ENCODE data around the gene ZNF282. TPM values are rescaled to one million over a fixed set of nuclear protein-coding genes. Genes with fewer than 3 reads are reported as not detected.

The ZNF282 gene
- total RNA-seq, 1 donor from 2014 or later: 35.4 TPM

DNA sequence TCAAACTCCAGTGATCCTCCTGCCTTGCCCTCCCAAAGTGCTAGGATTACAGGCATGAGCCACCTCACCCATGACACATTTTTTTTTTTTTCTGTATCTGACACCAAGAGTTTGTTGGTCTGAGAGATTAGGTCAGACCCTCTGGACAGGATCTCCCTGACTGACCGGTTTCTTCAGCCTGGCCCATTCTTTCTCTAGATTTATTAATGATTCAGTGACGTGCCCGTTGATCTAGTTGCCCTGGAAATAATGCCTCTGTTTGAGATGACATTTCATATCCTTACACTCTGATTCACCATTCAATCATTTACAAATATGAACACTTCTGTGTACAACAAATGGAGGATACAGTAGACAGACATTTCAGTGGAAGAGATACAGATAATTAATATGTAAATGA, 42.7 kb downstream of the ZNF282 start:
- peak overlapping the region; percentile 78 for H3K27ac Mint-ChIP-seq
- peaks cover 7% of the 10 kb centered on the region for H3K27me3 Mint-ChIP-seq
- H3K36me3 Mint-ChIP-seq: peaks cover 12% of the 10 kb centered on the region
- no peak for DNase-seq (ENCODE audit: extremely low spot score, unreplicated experiment)
- TF ChIP-seq, protein P1, sequence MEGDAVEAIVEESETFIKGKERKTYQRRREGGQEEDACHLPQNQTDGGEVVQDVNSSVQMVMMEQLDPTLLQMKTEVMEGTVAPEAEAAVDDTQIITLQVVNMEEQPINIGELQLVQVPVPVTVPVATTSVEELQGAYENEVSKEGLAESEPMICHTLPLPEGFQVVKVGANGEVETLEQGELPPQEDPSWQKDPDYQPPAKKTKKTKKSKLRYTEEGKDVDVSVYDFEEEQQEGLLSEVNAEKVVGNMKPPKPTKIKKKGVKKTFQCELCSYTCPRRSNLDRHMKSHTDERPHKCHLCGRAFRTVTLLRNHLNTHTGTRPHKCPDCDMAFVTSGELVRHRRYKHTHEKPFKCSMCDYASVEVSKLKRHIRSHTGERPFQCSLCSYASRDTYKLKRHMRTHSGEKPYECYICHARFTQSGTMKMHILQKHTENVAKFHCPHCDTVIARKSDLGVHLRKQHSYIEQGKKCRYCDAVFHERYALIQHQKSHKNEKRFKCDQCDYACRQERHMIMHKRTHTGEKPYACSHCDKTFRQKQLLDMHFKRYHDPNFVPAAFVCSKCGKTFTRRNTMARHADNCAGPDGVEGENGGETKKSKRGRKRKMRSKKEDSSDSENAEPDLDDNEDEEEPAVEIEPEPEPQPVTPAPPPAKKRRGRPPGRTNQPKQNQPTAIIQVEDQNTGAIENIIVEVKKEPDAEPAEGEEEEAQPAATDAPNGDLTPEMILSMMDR (conservative IDR thresholded peaks at IDR 0.05): no peak
- H3K4me3 Mint-ChIP-seq: peak overlapping the region; percentile 81
- H3K4me1 Mint-ChIP-seq (ENCODE audit: unreplicated experiment): peaks cover 19% of the 10 kb centered on the region
- H3K9me3 Mint-ChIP-seq: peaks cover 6% of the 10 kb centered on the region

DNA sequence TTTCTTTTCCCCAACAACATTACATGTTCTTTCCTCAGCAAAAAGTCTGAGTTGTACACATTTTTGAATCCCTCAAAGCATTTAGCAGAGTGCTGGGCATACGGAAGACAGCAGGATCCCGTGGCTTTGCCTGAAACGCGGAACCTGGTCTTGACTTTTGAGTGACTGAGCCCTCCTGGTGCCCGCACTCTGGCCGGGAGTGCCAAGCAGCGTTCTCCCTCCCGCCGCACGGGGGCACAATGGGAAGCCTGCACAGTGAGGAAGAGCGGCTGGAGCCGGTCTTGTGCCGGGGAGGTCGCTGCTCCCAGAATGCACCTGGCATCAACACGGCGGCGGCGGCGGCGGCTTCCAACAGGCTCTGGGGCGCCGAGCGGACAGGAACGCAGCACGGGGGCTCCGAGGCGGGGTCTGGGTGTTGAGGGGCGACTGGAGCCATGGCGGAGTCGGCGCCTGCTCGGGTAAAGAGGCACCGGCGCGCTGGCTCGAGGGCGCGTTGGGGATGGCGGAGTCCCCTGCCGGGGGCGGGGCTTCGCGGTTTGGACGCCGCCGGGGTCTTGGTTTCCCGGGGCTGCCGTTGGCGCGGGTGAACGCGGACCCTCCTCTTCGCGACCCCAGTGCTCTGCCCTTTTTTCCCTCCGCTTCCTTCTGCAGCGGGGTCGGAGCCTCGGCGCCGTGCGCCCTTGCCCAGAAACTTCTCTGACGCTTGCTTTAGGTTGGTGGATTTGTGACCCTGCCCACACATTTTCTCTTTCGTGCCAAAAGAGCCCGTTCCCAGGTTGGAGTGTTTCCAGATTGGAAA, 44.2 kb downstream of the ZNF282 start, which contains the start of gene ZNF212:
TSS of gene ZNF212 (plus strand) at position 307 of the 799 bp plus-strand sequence. CDS start at position 435, 128 bp downstream.
- H3K4me3 Mint-ChIP-seq: peak within 1 kb of the TSS; percentile 96
- peaks cover 19% of the 10 kb centered on the region for H3K4me1 Mint-ChIP-seq (ENCODE audit: unreplicated experiment)
- H3K27me3 Mint-ChIP-seq: peaks cover 7% of the 10 kb centered on the region
- H3K27ac Mint-ChIP-seq: peak within 1 kb of the TSS; percentile 91
- H3K9me3 Mint-ChIP-seq: peaks cover 6% of the 10 kb centered on the region
- peaks cover 14% of the 10 kb centered on the region for H3K36me3 Mint-ChIP-seq
- peak; percentile 89 for DNase-seq (ENCODE audit: extremely low spot score, unreplicated experiment)
- TF ChIP-seq, protein P1 (conservative IDR thresholded peaks at IDR 0.05): peak; percentile 84

DNA sequence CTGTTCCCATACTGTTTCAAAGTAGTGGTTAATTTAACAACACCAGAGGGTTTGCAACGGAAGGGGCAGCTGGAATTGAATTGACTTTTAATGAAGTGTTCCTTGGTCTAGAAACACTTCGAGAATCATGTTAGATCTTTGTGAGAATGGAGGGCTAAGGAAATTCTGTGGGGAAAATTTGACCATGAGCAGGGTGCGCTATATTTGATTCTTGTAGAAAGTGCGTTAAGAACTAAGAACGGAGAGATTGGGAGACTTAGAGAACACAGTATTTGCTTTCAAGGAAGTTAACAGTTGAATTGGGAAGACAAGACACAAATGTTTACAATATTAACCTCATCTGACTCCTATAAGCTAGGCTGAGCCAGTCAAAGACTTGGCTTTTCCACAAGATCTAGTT, 45.3 kb downstream of the ZNF282 start:
- peaks cover 16% of the 10 kb centered on the region for H3K36me3 Mint-ChIP-seq
- H3K4me3 Mint-ChIP-seq: peak overlapping the region; percentile 96
- DNase-seq (ENCODE audit: extremely low spot score, unreplicated experiment): no peak
- H3K4me1 Mint-ChIP-seq (ENCODE audit: unreplicated experiment): peaks cover 19% of the 10 kb centered on the region
- H3K27me3 Mint-ChIP-seq: peaks cover 7% of the 10 kb centered on the region
- TF ChIP-seq, protein P1 (conservative IDR thresholded peaks at IDR 0.05): no peak
- peaks cover 6% of the 10 kb centered on the region for H3K9me3 Mint-ChIP-seq
- peak overlapping the region; percentile 17 for H3K27ac Mint-ChIP-seq

DNA sequence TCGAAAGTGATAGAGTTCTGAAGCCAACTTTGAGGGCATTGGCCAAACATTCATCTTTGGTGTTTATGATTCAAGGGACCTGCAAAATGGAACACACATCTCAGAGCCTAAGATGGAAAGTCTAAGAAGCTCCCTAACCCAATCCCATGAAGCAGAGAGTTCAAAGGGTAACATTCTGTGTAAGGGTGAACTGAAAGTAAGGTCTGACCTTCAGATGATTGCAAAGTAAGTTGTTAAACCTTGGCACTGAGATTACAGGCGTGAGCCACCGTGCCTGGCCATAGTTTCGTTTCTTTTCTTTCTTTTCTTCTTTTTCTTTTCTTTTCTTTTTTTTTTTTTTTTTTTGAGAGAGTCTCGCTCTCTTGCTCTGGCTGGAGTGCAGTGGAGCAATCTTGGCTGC, 46.4 kb downstream of the ZNF282 start:
- H3K27me3 Mint-ChIP-seq: peaks cover 4% of the 10 kb centered on the region
- TF ChIP-seq, protein P1 (conservative IDR thresholded peaks at IDR 0.05): no peak
- peaks cover 24% of the 10 kb centered on the region for H3K4me1 Mint-ChIP-seq (ENCODE audit: unreplicated experiment)
- peaks cover 22% of the 10 kb centered on the region for H3K36me3 Mint-ChIP-seq
- peak overlapping the region; percentile 58 for H3K4me3 Mint-ChIP-seq
- no peak for DNase-seq (ENCODE audit: extremely low spot score, unreplicated experiment)
- peaks cover 6% of the 10 kb centered on the region for H3K9me3 Mint-ChIP-seq
- no peak overlapping the region for H3K27ac Mint-ChIP-seq

DNA sequence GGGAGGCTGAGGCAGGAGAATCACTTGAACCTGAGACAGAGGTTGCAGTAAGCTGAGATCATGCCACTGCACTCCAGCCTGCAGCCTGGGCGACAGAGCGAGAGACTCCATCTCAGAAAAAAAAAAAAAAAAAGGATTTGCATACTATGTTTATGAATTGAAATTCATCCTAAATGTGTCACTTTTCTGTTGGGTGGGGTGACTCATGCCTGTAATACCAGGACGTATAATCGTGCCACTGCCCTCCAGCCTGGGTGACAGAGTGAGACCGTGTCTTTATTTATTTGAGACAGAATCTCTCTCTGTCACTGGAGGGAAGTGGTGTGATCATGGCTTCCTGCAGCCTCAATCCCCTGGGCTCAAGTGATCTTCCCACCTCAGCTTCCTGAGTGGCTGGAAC, 49.9 kb downstream of the ZNF282 start:
- H3K9me3 Mint-ChIP-seq: peaks cover 6% of the 10 kb centered on the region
- peaks cover 23% of the 10 kb centered on the region for H3K4me1 Mint-ChIP-seq (ENCODE audit: unreplicated experiment)
- peaks cover 26% of the 10 kb centered on the region for H3K36me3 Mint-ChIP-seq
- no peak overlapping the region for H3K27ac Mint-ChIP-seq
- no peaks in the 10 kb centered on the region for H3K27me3 Mint-ChIP-seq
- H3K4me3 Mint-ChIP-seq: no peak overlapping the region
- TF ChIP-seq, protein P1 (conservative IDR thresholded peaks at IDR 0.05): no peak
- no peak for DNase-seq (ENCODE audit: extremely low spot score, unreplicated experiment)
